GM06990 (cell line): Measurements from ENCODE around the gene L1CAM.

Experiments used
- DNase-seq: peaks from one replicate; pipeline ENCODE4 v3.0.0-alpha.2; 2011; ENCODE audit not compliant: insufficient read length; ENCODE audit errors: extremely low read depth
- H3K27me3 ChIP-seq: replicated peaks from 2 replicates; pipeline ENCODE4 v1.6.0; 2011; ENCODE audit warnings: low read length; ENCODE audit not compliant: control insufficient read depth, insufficient read depth
- H3K36me3 ChIP-seq: 2 replicates; pipeline ENCODE4 v1.5.1; 2011; ENCODE audit warnings: low read length; ENCODE audit not compliant: control insufficient read depth, insufficient read depth
- H3K4me3 ChIP-seq: replicated peaks from 2 replicates; pipeline ENCODE4 v1.5.1; 2011; ENCODE audit warnings: low read depth, mild to moderate bottlenecking, control low read depth, low read length
- CTCF ChIP-seq: IDR thresholded peaks from 2 replicates; pipeline ENCODE4 v1.5.1; 2011; ENCODE audit warnings: low read length, control low read depth, mild to moderate bottlenecking, inconsistent platforms; ENCODE audit not compliant: insufficient read depth, poor library complexity, severe bottlenecking

Gene L1CAM

DNA sequence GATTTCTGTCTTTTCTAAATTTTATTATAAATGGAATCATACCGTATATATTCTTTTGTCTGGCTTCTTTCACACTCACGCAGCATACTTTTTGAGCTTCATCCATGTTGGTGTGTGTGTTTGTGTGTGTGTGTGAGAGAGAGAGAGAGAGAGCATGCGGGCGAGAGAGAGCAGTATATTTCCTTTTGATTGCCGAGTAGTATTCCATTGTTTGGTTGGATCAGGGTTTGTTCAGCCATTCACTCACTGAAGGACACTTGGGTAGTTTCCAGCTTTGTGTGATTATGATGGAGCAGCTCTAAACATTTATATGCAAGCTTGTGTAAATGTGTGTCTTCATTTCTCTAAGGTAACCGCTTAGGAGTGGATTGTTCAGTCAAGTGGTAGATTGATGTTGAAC lies 3.1 kb upstream of the L1CAM start:
- Histone ChIP-seq H3K27me3 (peaks cover 4% of the 10 kb centered on the region; the same call in 1 of the 2 replicates), H3K4me3 (no peak overlapping the region), H3K36me3 (no peaks in the 10 kb centered on the region)
- TF ChIP-seq CTCF: no peak
- no peak for DNase-seq

DNA sequence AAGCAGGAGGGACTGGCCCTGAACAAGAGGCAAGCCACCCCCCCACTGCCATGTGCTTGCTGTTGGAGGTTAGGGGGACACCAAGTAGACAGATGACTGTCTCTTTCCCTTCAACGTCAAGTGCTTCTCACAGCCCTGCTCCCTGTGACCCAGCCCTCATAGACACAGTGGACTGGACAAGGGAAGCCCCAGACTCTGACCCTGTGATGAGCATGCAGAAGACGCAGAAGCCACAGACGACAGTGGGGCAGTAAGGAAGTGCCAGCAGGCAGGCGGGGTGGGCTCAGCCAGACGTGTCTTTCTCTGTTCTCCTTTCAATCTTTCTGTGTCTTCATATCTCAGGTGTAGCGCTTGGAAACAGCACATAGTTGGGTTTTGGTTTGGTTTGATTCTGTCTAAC lies 2.4 kb upstream of the L1CAM start:
- H3K36me3 ChIP-seq: no peaks in the 10 kb centered on the region
- H3K4me3 ChIP-seq: no peak overlapping the region
- no peak for TF ChIP-seq CTCF
- H3K27me3 ChIP-seq: peaks cover 4% of the 10 kb centered on the region; the same call in 1 of the 2 replicates
- no peak for DNase-seq

- Histone ChIP-seq H3K27me3 (peaks cover 4% of the 10 kb centered on the region; the same call in 1 of the 2 replicates), H3K36me3 (no peaks in the 10 kb centered on the region), H3K4me3 (no peak overlapping the region)
- DNase-seq: no peak
- TF ChIP-seq CTCF: no peak
These were observed 1.4 kb upstream of the L1CAM start for GRCh38 chrX:153887385-153887784.

DNA sequence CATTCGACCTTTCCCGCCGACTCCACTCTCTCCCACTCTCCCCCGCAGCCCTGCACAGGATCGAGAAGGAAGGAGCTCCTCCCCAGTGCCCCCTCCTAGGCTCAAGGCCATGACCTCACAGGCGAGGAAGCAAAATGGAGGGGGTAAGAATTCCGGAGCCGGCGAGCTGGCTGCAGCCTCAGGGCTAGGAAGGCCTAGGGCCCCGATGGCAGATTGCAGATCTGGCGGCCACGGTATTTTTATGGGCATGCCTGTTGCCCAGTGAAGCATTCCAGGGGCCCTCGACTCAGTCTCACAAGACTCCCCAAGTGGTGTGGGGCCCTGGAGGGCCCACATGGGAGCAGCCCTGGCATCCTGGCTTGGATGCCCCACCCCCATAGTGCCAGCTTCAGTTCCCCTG lies 942 bp upstream of the L1CAM start:
- H3K4me3 ChIP-seq: no peak overlapping the region
- H3K36me3 ChIP-seq: no peaks in the 10 kb centered on the region
- H3K27me3 ChIP-seq: peaks cover 4% of the 10 kb centered on the region; the same call in 1 of the 2 replicates
- no peak for TF ChIP-seq CTCF
- DNase-seq: no peak

DNA sequence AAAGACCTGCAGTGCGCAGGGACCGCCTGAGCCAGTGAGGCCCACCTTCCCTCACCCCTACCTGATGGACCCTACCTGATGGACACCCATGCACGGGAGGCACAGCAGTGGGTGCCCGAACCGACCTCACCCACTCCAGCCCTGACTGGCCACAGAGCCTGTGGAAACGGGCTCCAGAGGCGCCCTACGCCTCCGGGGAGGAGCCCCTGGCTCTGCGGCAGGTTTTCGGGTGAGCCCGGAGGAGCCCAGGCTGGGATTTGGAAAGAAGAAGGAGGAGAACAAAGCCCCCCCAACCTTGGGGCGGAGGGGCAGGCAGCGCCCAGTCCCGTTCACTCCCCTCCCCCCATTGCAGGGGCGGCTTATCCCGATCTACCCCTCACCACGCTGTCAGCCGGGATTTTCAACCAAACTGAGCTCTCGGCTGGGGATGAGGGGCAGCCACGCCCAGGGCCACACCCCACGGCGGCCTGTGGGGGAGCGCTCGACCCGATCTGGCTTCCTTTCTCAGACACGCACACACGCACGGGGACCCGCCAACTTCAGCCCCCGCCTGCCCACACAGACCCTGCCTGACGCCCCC lies 675 bp downstream of the L1CAM start:
- Histone ChIP-seq H3K4me3 (no peak overlapping the region), H3K36me3 (no peaks in the 10 kb centered on the region), H3K27me3 (peaks cover 4% of the 10 kb centered on the region; the same call in 1 of the 2 replicates)
- DNase-seq: peak; percentile 18
- no peak for TF ChIP-seq CTCF

- no peak for TF ChIP-seq CTCF
- no peak overlapping the region for H3K4me3 ChIP-seq
- H3K36me3 ChIP-seq: no peaks in the 10 kb centered on the region
- DNase-seq: peak; percentile 0
- peaks cover 4% of the 10 kb centered on the region; the same call in 1 of the 2 replicates for H3K27me3 ChIP-seq
These were observed 1.4 kb downstream of the L1CAM start for GRCh38 chrX:153884590-153884989.
